HK-2 (cell line): ENCODE results near the gene ROR2.

ENCODE experiments used
- DNase-seq: peaks from one replicate; pipeline ENCODE4 v3.0.0-alpha.2; 2018; ENCODE audit not compliant: unreplicated experiment

Gene ROR2

GRCh38 chr9:91879231-91879630 lies 70.8 kb downstream of the ROR2 start:
- no peak for DNase-seq

- DNase-seq = no peak
Measured at GRCh38 chr9:91873637-91874051, 76.4 kb downstream of the ROR2 start.

- no peak for DNase-seq
Measured at GRCh38 chr9:91868732-91869391, 81.2 kb downstream of the ROR2 start.

- no peak for DNase-seq
Measured at GRCh38 chr9:91867740-91868139, 82.3 kb downstream of the ROR2 start.

- no peak for DNase-seq
Measured at GRCh38 chr9:91865041-91865440, 85.0 kb downstream of the ROR2 start.

- DNase-seq = no peak
Measured at GRCh38 chr9:91864380-91864779, 85.6 kb downstream of the ROR2 start.

- no peak for DNase-seq
Measured at GRCh38 chr9:91863469-91863868, 86.6 kb downstream of the ROR2 start.

GRCh38 chr9:91858213-91859030 lies 91.6 kb downstream of the ROR2 start:
- DNase-seq = no peak

GRCh38 chr9:91857291-91858212 lies 92.5 kb downstream of the ROR2 start:
- no peak for DNase-seq

- no peak for DNase-seq
Measured at GRCh38 chr9:91856419-91856818, 93.6 kb downstream of the ROR2 start.

- DNase-seq = no peak
Measured at GRCh38 chr9:91855196-91855595, 94.8 kb downstream of the ROR2 start.

GRCh38 chr9:91852801-91853347 lies 97.2 kb downstream of the ROR2 start:
- DNase-seq = no peak

GRCh38 chr9:91849694-91850093 lies 100.3 kb downstream of the ROR2 start:
- no peak for DNase-seq

GRCh38 chr9:91848146-91848545 lies 101.9 kb downstream of the ROR2 start:
- no peak for DNase-seq

GRCh38 chr9:91847581-91848091 lies 102.4 kb downstream of the ROR2 start:
- no peak for DNase-seq

- DNase-seq = no peak
Measured at GRCh38 chr9:91845879-91846278, 104.1 kb downstream of the ROR2 start.

GRCh38 chr9:91844701-91845291 lies 105.2 kb downstream of the ROR2 start:
- no peak for DNase-seq

- no peak for DNase-seq
Measured at GRCh38 chr9:91844190-91844589, 105.8 kb downstream of the ROR2 start.

- DNase-seq = no peak
Measured at GRCh38 chr9:91843623-91844148, 106.3 kb downstream of the ROR2 start.

GRCh38 chr9:91843093-91843492 lies 106.9 kb downstream of the ROR2 start:
- DNase-seq = no peak
